GM12872 (cell line): Measurements from ENCODE around the gene PTMA.

Source experiments
- TF ChIP-seq, protein P1 (sequence below): IDR thresholded peaks from 3 replicates; pipeline ENCODE4 v1.5.1; 2011; ENCODE audit warnings: low read depth, mild to moderate bottlenecking, low read length, moderate library complexity; ENCODE audit not compliant: insufficient read depth

PTMA gene

DNA sequence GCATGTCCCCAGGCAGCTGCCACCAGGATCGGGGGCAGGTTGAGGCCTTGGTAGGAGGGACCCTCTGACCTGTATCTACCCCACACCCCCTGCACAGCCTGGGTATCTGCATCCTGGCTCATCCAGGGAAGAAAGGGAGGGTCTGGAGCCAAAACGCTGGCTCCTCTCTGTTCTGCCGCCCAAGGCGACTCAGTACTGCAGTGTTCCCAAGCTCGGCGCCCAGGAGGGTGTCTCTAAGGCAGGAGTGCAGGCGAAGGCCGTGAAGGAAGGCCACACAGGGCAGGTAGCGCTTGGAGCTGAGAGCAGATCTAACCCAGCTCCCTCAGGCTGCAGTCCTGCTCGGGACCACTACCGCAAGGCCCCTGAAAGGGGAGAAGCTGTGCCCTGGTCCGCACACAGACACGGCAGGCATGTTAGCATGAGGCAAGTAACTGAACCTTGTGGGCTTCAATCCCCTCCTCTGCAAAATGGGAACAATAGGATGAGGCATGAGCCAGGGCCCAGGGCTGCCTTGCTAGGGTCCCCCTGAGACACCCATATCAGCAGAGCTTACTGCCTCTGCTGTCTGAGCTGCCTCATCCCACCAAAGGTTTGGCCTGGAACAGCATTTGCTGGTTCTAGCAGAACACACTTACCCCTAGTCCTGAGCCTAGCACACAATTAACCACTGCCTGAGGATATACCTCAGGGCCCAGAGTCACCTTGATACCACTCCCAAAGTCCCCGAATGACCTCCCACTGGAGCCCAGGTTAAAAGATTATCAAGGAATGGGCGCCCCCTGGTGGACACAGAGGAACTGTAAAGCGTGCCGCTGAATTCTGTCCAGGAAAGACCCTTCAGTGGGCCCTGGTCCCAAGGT is 6.5 kb downstream of the PTMA start:
- TF ChIP-seq, protein P1, sequence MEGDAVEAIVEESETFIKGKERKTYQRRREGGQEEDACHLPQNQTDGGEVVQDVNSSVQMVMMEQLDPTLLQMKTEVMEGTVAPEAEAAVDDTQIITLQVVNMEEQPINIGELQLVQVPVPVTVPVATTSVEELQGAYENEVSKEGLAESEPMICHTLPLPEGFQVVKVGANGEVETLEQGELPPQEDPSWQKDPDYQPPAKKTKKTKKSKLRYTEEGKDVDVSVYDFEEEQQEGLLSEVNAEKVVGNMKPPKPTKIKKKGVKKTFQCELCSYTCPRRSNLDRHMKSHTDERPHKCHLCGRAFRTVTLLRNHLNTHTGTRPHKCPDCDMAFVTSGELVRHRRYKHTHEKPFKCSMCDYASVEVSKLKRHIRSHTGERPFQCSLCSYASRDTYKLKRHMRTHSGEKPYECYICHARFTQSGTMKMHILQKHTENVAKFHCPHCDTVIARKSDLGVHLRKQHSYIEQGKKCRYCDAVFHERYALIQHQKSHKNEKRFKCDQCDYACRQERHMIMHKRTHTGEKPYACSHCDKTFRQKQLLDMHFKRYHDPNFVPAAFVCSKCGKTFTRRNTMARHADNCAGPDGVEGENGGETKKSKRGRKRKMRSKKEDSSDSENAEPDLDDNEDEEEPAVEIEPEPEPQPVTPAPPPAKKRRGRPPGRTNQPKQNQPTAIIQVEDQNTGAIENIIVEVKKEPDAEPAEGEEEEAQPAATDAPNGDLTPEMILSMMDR: peak; percentile 81

DNA sequence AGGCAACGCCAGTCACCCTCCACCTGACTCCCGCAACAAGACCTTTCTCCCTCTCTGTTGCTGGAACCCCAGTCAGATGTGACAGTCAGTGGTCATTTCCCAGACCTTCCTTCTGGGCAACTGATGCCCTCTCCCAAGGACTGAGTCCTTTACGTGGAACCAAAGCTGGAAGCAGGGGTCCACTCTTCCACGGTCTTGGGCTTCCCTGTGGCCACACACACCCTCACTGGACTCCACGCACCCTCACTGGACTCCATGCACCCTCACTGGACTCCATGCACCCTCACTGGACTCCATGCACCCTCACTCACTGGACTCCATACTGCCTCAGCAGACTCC is 7.1 kb downstream of the PTMA start:
- TF ChIP-seq, protein P1: no peak

DNA sequence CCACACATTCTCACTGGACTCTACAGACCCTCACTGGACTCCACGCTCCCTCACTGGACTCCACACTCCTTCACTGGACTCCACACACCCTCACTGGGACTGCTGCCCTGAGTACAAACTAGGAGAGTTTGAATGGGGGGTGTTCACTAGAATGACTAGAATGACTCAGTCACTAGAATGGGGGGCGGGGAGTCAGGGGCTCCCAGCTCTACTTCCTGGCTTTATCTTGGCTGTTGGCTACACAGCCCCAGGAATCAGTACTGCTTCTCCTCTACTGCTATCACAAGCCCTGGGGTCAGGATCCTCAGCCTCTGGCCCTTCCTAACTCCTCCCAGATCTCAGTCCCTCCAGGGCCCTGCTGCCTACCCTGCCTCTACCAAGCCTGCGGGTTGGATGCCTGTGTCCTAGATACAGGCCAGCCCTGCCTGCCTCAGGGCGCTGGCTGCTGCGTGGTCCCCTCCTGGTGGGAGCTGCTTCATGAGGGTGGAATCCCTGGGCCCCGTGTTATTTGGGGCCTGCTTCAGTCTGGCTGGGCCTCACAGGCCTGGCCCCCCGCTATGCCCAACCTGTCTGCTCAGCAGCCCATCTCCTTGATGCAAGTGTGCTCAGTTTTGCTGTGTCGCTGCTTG is 7.8 kb downstream of the PTMA start:
- TF ChIP-seq, protein P1: no peak

DNA sequence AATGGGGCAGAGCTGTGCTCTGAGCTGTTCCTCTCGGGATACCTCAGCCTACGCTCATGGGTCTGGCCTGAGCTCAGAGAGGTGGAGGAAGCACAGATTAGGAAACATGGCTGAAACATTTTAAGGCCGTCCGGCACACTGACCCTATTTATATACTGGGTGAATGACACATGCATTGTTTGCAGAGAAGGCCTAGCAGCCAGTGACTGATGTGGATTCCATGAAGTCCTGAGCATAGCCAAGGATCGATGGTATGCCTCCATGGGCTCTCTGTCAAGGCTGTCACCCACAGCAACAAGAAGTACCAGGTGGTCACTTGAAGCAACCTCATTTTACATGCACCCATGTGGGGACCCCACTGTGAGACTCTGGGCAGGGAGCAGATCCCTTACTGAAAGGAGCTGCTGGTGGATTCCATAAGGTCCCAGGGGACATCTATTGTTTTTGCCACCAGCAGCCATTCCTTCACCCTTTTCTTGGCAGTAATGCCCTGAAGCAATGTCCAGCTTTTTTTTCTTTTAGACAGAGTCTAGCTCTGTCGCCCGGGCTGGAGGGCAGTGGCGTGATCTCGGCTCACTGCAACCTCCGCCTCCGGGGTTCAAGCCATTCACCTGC is 8.4 kb downstream of the PTMA start:
- TF ChIP-seq, protein P1: no peak

DNA sequence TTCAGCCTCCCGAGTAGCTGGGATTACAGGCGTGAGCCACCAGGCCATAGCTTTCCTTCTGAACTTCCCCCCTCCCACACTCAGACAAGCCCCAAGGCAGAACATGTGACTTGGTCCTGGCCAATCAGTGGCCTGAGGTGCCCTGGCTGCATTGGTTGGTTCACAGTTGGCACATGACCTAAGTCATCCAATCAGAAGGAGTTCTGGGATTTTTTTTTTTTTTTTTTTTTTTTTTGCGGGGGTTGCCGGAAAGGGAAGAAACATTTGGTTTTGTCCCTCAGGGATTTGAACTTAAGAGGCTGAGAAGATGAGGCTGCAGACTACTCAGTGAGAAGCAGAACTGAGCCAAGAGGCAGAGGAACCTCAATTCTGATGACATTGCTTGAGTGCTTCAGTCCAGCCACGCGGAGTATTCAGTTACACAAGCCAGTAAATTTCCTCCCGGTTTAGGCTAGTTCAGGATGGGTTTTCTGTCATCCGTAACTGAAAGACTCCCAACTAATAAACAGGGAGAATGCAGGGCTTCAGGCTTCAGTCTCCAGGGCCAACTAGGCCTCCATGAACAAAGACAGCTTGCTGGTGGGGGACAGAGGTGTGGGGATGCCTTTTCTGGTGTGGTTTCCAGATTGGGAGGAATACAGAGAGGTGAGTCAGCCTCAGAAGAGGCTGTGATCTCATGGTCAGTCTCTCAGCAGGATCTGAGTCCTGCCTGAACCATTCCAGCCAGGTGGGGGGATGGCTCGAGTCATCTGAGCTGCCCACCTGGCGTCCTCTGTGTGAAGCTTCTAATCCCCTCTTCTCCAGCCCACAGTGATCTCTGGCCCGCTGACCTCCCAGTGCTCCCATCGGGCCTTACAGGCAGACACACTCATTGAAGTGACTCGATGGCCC is 9.2 kb downstream of the PTMA start:
- TF ChIP-seq, protein P1: no peak

DNA sequence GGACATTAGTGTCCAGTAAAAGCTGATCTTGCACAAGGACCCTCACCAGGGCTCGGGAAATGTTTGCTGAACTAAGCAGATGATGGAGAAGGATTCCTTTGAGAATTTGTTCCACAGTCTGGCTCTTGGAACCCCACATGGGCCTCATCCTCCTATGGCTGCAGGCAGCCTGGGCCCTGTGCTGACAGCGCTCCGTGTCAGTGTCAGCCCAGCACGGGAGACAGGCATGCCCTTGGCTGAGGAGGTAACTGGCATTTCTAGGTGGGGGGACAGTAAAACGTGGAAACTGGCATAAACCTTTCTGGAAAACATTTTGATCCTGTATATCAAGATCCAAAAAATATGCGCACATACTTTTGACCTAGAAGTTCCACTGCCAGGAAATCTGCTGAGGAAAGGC is 10.5 kb downstream of the PTMA start:
- TF ChIP-seq, protein P1: no peak
